SK-N-SH treated with all-trans-retinoic acid at 6 μM for 48 hours (cell line): ENCODE measurements around the gene MED31.

Experiments used
- ARNTL ChIP-seq: fragments of 450-650 bp; formaldehyde crosslinking; IDR thresholded peaks from 2 replicates; pipeline ENCODE4 v1.5.0; 2020; ENCODE audit warnings: low read depth, mild to moderate bottlenecking, moderate library complexity, borderline replicate concordance
- ESRRG ChIP-seq: fragments of 250-450 bp; sonication (Bioruptor Pico); IDR thresholded peaks from 2 replicates; pipeline ENCODE4 v1.6.1; 2021; ENCODE audit warnings: mild to moderate bottlenecking
- GLIS3 ChIP-seq: fragments of 250-450 bp; sonication (Bioruptor Pico); IDR thresholded peaks from 2 replicates; pipeline ENCODE4 v1.5.0; 2020; ENCODE audit warnings: mild to moderate bottlenecking, moderate library complexity
- OSR1 ChIP-seq: fragments of 250-450 bp; sonication (Bioruptor Pico); IDR thresholded peaks from 2 replicates; pipeline ENCODE4 v1.8.0; 2022; ENCODE audit warnings: moderate library complexity, mild to moderate bottlenecking, inconsistent platforms
- TOX ChIP-seq: fragments of 250-450 bp; sonication (Bioruptor Pico); IDR thresholded peaks from 2 replicates; pipeline ENCODE4 v1.8.0; 2021; ENCODE audit warnings: mild to moderate bottlenecking, moderate library complexity, borderline replicate concordance
- TSHZ2 ChIP-seq: fragments of 250-450 bp; sonication (Bioruptor Pico); IDR thresholded peaks from 2 replicates; pipeline ENCODE4 v1.5.0; 2020; ENCODE audit warnings: mild to moderate bottlenecking, moderate library complexity
- ZFP3 ChIP-seq: fragments of 250-450 bp; sonication (Bioruptor Pico); IDR thresholded peaks from 2 replicates; pipeline ENCODE4 v1.5.0; 2020; ENCODE audit warnings: mild to moderate bottlenecking, moderate library complexity
- ZFP30 ChIP-seq: fragments of 450-650 bp; formaldehyde crosslinking; IDR thresholded peaks from 2 replicates; pipeline ENCODE4 v1.5.0; 2022; ENCODE audit warnings: mild to moderate bottlenecking, moderate library complexity
- ZNF565 ChIP-seq: fragments of 450-650 bp; formaldehyde crosslinking; conservative IDR thresholded peaks from 2 replicates; pipeline ENCODE4 v1.5.0; 2020; ENCODE audit warnings: low read depth, mild to moderate bottlenecking, moderate library complexity
- ZNF70 ChIP-seq: fragments of 450-650 bp; formaldehyde crosslinking; IDR thresholded peaks from 2 replicates; pipeline ENCODE4 v1.5.0; 2020; ENCODE audit warnings: mild to moderate bottlenecking, moderate library complexity

- TF ChIP-seq ZFP3 (CRISPR knock-in tag) (no peak), OSR1 (no peak), TOX (CRISPR knock-in tag) (no peak), ZNF565 (no peak), ARNTL (CRISPR knock-in tag) (no peak), GLIS3 (no peak), ZNF70 (CRISPR knock-in tag) (no peak), ESRRG (CRISPR knock-in tag) (no peak), ZFP30 (CRISPR knock-in tag) (no peak), TSHZ2 (CRISPR knock-in tag) (no peak)
Observed at GRCh38 chr17:6639014-6639585, 12.3 kb downstream of the MED31 start.
